Nephron (organoid): ENCODE results near the gene PTPRU.
"Not testable (repeated sequence)": the region's sequence is repeated elsewhere in the genome, so short reads cannot be mapped to it uniquely, and the experiment has no call there.

ENCODE experiments used
- H3K27ac Mint-ChIP-seq, 3 experiments: 2 replicates each; pipeline ENCODE4 v1.8.0; 2020; ENCODE audit warnings: mixed read lengths in 3 of 3, mild to moderate bottlenecking in 2 of 3, moderate library complexity in 1 of 3
- H3K27me3 Mint-ChIP-seq: 2 replicates; pipeline ENCODE4 v1.8.0; 2021; ENCODE audit warnings: low read depth, mild to moderate bottlenecking, moderate library complexity, mixed read lengths
- H3K36me3 Mint-ChIP-seq: 2 replicates; pipeline ENCODE4 v1.8.0; 2020; ENCODE audit warnings: low read depth, mixed read lengths
- H3K4me1 Mint-ChIP-seq: 2 replicates; pipeline ENCODE4 v1.8.0; 2020; ENCODE audit warnings: mixed read lengths
- H3K4me3 Mint-ChIP-seq, 3 experiments: 2 replicates each; pipeline ENCODE4 v1.8.0; 2020; ENCODE audit warnings: mild to moderate bottlenecking in 3 of 3, mixed read lengths in 3 of 3, moderate library complexity in 2 of 3
- H3K9me3 Mint-ChIP-seq: 2 replicates; pipeline ENCODE4 v1.8.0; 2020; ENCODE audit warnings: mixed read lengths
- CTCF ChIP-seq, 3 experiments: fragments of 200-600 bp; sonication (generic); IDR thresholded peaks; one replicate each; pipeline ENCODE4 v1.5.0; 2021; ENCODE audit warnings: antibody characterized with exemption in 3 of 3; ENCODE audit not compliant: unreplicated experiment in 3 of 3

Gene PTPRU

GRCh38 chr1:29309621-29310020, 73.3 kb downstream of the PTPRU start:
- H3K27me3 Mint-ChIP-seq: no peaks in the 10 kb centered on the region
- no peaks in the 10 kb centered on the region for H3K9me3 Mint-ChIP-seq
- no peak overlapping the region for H3K4me3 Mint-ChIP-seq
- H3K27ac Mint-ChIP-seq: no peak overlapping the region
- no peak for TF ChIP-seq CTCF (IDR thresholded peaks at IDR 0.05; ENCODE audit: unreplicated experiment in 3 of 3)
- peaks cover 7% of the 10 kb centered on the region for H3K4me1 Mint-ChIP-seq
- peaks cover 8% of the 10 kb centered on the region for H3K36me3 Mint-ChIP-seq

GRCh38 chr1:29310616-29311180, 74.4 kb downstream of the PTPRU start:
- peaks cover 7% of the 10 kb centered on the region for H3K4me1 Mint-ChIP-seq
- H3K9me3 Mint-ChIP-seq: no peaks in the 10 kb centered on the region
- H3K36me3 Mint-ChIP-seq: peaks cover 12% of the 10 kb centered on the region
- no peak for TF ChIP-seq CTCF (IDR thresholded peaks at IDR 0.05; ENCODE audit: unreplicated experiment in 3 of 3)
- peaks cover under 1% of the 10 kb centered on the region for H3K27me3 Mint-ChIP-seq
- H3K27ac Mint-ChIP-seq: no peak overlapping the region
- no peak overlapping the region for H3K4me3 Mint-ChIP-seq

GRCh38 chr1:29311352-29312030, 75.2 kb downstream of the PTPRU start:
- H3K9me3 Mint-ChIP-seq: no peaks in the 10 kb centered on the region
- peaks cover 5% of the 10 kb centered on the region for H3K27me3 Mint-ChIP-seq
- H3K4me1 Mint-ChIP-seq: peaks cover 7% of the 10 kb centered on the region
- no peak for TF ChIP-seq CTCF (IDR thresholded peaks at IDR 0.05; ENCODE audit: unreplicated experiment in 3 of 3)
- no peak overlapping the region for H3K27ac Mint-ChIP-seq
- H3K4me3 Mint-ChIP-seq: no peak overlapping the region
- H3K36me3 Mint-ChIP-seq: peaks cover 18% of the 10 kb centered on the region

GRCh38 chr1:29312469-29313461, 76.4 kb downstream of the PTPRU start:
- Mint-ChIP-seq H3K9me3 (no peaks in the 10 kb centered on the region), H3K36me3 (peaks cover 23% of the 10 kb centered on the region), H3K4me1 (peaks cover 7% of the 10 kb centered on the region), H3K4me3 (no peak overlapping the region), H3K27ac (no peak overlapping the region), H3K27me3 (peaks cover 5% of the 10 kb centered on the region)
- TF ChIP-seq CTCF (IDR thresholded peaks at IDR 0.05; ENCODE audit: unreplicated experiment in 3 of 3): no peak

GRCh38 chr1:29314685-29315084, 78.4 kb downstream of the PTPRU start:
- H3K27ac Mint-ChIP-seq, H3K27me3 Mint-ChIP-seq, H3K4me1 Mint-ChIP-seq, H3K9me3 Mint-ChIP-seq, H3K4me3 Mint-ChIP-seq: not testable (repeated sequence)
- peaks cover 20% of the 10 kb centered on the region for H3K36me3 Mint-ChIP-seq

- Mint-ChIP-seq H3K4me1 (peaks cover 7% of the 10 kb centered on the region), H3K27ac (no peak overlapping the region), H3K36me3 (peaks cover 20% of the 10 kb centered on the region), H3K27me3 (peaks cover 5% of the 10 kb centered on the region), H3K4me3 (no peak overlapping the region), H3K9me3 (no peaks in the 10 kb centered on the region)
- TF ChIP-seq CTCF (IDR thresholded peaks at IDR 0.05; ENCODE audit: unreplicated experiment in 3 of 3): no peak
Measured at GRCh38 chr1:29315262-29315661, 78.9 kb downstream of the PTPRU start.
